ACHN (cell line): ENCODE data around the gene ATP1B3.
"Not testable (repeated sequence)": the region's sequence is repeated elsewhere in the genome, so short reads cannot be mapped to it uniquely, and the experiment has no call there.

ENCODE experiments used
- DNase-seq: peaks from one replicate; pipeline ENCODE4 v3.0.0-alpha.2; 2015
- in situ Hi-C: cut with HindIII; loops from 2 replicates; pipeline ENCODE4 v1.10.0; 2017; ENCODE audit warnings: low sequenced_read_pairs, low pct_ligation_motif_present, low pct_unique_long_range_greater_than_20kb

Gene ATP1B3

DNA sequence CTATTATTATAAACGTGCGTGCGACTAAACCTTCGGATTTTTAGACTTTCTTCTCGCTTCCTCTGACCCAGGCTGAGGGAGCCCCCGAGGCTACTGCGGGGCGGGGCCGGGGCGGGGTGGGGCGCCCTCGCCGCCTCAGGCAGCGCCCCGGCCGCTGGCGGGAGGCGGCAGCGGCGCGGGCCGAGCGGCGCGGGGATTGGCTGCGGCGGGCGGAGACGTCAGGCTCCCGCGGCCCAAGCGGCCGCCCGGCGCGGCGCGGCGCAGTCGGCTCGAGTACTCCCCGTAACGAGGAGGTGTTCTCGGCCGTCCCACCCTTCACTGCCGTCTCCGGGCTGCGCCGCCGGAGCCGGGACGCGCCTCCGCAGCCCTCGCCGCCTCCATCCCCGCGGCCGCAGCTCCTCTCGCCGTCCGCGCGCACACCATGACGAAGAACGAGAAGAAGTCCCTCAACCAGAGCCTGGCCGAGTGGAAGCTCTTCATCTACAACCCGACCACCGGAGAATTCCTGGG lies at the start of gene ATP1B3:
Gene ATP1B3 (plus strand): TSS at position 263 of the 510 bp plus-strand sequence. CDS start 159 bp downstream, at position 422.
- peak; percentile 82 for DNase-seq
- in situ Hi-C loops: no loop called here

DNA sequence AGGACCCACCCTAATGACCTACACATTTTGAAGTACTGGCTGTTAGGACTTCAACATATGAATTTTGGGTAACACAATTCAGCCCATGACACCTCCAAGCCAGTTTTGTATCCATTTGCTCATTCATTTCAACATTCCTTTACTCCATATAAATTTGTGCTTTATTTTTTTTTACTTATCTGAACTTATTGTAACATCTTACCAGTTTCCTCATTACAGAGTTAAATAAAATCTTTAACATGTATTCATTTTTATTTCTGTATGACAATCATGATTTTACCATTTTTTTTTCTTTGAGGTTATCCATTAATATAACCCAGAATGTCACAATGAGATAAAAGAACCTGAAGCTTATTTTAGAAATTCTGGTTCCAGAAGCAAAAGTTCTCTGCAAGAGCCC lies 48.0 kb upstream of the ATP1B3 start:
- in situ Hi-C loops: no loop called here
- no peak for DNase-seq

DNA sequence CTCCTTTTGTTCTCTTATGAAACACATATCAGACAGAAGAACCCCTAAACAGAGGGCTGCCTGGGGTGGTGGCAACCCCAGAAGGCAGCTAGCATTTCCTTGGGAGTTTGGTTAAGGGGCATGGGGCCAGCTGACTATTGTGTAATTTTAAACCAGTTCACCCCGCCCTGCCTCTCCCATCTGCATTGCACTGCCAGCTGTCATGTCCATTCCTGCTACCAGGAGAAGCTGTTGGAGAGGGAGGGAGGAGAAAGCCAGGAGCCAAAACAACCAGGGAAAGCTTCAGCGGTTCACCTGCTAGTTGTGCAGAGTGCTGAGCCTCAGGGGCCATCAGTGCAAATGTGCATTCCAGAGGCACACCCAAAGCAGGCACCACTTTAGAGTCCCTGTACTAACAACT lies 47.6 kb upstream of the ATP1B3 start:
- in situ Hi-C loops: no loop called here
- DNase-seq: no peak

DNA sequence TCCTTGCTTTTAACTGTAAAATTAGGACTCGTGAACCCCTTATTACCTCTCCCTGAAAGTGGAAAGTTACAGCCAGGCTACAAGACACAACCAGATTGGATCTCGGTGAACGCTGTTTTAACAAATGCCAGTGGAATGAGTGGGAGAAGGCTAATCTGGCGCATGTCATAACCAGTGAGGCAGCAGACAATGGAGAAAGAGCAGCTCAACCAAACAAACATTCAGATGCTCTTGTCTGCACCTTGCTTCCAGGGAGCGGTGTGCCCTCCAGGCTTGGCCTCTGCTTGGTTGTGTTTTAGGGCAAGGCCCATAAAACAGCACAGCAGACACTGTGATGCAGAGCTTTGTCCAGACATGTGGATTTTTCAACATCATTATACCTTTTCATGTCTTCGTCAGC lies 45.9 kb upstream of the ATP1B3 start:
- in situ Hi-C loops: no loop called here
- DNase-seq: no peak

DNA sequence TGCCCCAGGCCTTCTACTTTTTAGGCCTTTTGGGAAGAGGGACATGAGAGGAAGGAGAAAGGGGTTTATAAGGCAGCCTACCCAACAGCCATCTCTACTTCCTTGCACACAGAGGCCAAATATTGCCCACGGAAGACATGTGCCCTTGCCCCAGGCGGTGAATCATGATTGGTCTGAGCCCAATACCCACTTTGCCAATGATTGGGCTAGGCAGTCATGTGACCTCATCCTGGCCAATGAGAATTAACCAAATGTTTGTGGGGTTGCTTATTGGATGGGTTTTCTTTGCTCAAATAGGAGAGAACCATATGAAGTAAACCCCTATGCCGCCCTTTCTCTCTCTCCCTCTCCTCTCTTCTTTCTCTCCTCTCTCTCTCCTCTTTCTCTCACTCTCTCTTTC lies 42.2 kb upstream of the ATP1B3 start:
- in situ Hi-C loops: no loop called here
- DNase-seq: no peak

DNA sequence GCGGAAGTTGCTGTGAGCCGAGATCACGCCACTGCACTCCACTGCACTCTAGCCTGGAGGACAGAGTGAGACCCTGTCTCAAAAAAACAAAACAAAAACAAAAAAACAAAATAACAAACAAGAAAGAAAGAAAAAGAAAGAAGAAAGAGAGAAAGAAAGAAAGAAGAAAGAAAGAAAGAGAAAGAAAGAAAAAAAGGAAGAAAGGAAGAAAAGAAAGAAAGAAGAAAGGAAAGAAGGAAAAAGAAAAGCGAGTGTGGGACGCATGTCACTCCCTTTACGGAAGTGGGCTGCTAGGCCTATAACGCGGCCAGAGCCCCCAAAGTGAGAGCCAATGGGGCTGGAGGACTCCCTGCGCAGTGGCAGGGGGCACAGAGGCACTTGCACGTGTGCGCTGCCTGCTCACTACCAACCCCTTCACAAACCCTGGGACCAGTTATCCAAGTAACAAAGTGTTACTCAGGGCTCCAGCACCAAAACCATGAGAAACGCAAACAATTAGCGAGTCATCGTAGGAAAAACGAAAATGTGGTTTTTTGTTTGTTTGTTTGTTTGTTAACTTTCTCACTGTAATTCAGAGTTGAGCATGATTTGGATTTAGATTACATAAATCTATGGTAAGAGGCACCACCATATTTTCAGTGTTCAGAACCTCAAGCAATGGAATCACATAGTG lies 40.8 kb upstream of the ATP1B3 start:
- in situ Hi-C loops: no loop called here
- DNase-seq: no peak

DNA sequence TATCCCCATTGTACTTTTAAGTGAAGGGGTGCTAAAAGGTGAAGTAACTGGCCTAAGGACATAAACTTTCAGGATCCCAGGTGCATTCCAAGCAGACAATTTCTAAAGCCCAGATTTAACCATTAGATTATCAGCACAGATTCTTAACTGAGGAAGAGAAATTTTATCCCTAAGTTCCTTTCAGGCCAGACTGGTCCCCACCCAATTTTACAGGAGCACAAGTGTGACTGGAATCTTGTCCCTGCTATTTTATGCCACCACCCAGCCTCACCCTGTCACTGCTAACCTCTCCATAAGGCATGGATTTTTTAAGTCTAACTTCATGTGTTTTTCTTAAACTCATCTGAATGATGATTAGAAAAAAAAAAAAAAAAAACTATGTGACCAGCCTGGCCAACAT lies 37.1 kb upstream of the ATP1B3 start:
- no peak for DNase-seq
- in situ Hi-C loops: no loop called here

DNA sequence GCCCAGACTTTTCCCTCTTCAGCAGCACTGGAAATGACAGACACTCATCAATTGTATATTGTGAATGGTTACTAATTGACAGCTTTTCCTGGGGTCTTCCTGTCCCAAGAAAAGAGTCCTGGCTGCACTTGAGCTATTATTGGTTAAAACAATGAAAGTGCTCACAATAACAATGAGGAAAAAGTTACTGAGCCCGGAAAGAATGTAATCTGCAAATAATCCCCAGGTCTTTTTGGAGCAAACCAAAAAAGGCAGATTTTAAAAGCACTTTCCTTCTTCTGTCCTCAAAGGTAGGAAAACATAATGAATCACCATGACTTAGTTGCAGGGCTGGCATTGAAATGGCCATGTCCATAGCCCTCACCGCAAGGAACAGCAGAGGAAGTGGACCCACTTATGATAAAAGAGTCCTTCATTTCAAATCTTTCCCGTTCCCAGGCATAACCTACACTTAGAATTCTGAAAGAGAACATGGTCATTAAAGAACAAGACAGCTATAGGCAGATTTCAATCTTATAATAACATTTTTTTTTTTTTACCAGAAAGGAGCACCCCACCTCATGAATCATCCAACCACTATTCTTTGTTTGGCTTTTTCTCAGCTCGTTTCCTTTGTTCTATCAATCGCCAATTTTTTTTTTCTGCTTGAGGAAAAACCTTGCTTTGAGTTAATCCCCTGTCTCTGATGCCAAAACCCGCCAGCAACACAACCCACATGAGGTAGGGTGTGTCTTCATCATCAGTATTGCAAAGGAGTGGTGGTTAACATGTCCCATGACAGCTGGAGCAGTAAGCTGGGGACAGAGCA lies 35.5 kb upstream of the ATP1B3 start:
- no peak for DNase-seq
- in situ Hi-C loops: no loop called here

DNA sequence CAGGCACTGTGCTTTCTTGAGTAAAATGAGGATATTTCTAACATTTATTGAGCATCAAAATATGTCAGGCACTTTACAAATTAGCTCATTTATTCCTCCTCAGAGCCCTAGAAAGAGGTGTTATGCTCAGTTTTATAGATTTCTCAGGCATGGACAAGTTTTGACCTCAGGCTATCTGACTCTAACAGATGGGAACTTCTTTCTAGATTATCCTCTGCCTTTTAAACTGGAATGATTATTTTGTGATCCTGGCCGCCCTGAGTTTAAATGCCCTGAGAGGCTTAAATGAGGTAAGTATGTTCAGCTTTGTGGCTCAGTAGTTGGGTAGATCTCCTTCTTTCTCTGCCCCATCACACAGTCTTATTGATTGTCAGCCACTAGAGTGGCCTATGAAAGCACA lies 32.3 kb upstream of the ATP1B3 start:
- DNase-seq: no peak
- in situ Hi-C loops: no loop called here

DNA sequence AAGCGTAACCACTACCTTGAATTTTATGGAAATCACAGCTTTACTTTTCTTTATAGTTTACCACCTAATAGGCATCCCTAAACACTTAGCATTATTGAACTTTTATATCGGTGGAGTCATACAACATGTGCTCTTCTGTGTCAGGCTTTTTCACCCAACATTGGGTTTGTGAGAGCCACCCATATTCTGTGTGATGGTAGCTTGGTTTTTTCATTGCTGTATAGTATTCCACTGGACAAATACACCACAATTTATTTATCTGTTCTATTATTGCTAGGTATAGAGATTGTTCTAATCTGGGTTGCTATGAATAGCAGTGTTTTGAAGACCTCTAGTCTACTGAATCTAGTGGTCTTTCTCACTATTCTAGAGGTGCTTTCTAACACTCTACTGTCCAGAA lies 31.6 kb upstream of the ATP1B3 start:
- DNase-seq: no peak
- in situ Hi-C loops: no loop called here

DNA sequence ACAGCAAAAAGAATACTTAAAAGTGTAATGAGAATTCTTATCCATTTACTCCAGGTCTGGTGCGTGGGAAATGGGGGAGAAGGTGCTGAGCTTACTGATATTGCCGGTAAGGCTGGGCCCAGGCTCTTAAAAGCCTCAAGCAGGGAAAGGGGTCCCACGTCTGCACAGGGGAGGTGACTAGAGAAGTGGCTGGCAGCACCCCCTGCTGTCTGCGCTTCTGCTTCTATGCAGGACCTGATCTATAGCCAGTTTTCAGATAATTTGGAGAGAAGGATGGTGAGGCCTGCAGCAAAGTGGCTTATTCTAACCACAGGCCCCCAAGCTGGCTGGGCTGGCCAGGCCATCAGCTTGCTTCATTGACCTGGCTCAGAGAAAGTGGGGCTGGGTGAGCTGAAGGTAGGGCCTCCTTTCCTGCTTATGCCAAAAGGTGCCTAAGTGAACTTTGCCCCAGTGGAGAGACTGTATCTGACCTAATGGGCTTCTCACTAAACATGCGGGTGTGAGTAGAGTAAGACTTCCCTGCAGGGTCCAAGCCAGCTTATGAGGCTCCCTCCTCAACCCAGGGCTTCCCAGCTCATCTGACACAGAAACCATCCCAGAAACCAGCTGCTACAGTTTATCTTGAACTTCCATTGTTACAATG lies 30.9 kb upstream of the ATP1B3 start:
- in situ Hi-C loops: no loop called here

DNA sequence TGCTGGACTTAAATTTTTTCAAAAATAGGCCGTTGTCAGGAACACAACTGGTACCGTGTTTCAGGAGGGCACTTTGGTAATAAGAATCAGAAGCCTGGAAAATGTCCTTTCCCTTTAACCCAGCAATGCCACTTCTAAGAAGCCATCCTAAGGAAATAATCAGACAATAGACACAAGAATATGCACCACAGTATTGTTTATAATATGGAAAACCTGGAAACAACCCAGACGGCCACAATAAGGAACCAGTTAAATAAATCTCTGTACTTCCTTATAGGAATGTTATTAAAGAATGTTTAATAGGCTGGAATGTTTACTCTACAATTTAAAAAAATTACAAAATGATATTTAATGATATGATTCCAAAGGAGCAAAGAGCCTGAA lies 30.4 kb upstream of the ATP1B3 start:
- in situ Hi-C loops: no loop called here
- DNase-seq: no peak

More for the DNA sequence above, 30.9 kb upstream of the ATP1B3 start:
- no peak for DNase-seq

DNA sequence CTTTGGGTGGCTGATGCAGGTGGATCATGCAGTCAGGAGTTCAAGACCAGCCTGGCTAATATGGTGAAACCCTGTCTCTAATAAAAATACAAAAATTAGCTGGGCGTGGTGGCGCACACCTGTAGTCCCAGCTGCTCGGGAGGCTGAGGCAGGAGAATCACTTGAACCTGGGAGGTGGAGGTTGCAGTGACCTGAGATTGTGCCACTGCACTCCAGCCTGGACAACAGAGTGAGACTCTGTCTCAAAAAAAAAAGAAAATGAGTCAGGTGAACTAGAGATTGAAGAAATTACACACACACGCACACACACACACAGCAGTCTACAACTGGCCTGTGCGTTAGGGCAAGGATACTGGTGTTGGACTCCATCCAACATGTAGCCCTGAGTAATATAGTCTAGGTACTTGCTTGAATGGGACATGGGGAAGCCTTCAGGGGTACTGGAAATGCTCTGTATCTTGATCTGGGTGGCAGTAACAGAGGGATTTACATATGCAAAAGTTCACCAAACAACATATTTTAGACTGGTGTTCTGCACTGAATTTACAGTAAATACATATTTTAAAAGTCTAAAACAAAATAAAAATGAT lies 28.2 kb upstream of the ATP1B3 start:
- DNase-seq, in situ Hi-C loops: not testable (repeated sequence)

DNA sequence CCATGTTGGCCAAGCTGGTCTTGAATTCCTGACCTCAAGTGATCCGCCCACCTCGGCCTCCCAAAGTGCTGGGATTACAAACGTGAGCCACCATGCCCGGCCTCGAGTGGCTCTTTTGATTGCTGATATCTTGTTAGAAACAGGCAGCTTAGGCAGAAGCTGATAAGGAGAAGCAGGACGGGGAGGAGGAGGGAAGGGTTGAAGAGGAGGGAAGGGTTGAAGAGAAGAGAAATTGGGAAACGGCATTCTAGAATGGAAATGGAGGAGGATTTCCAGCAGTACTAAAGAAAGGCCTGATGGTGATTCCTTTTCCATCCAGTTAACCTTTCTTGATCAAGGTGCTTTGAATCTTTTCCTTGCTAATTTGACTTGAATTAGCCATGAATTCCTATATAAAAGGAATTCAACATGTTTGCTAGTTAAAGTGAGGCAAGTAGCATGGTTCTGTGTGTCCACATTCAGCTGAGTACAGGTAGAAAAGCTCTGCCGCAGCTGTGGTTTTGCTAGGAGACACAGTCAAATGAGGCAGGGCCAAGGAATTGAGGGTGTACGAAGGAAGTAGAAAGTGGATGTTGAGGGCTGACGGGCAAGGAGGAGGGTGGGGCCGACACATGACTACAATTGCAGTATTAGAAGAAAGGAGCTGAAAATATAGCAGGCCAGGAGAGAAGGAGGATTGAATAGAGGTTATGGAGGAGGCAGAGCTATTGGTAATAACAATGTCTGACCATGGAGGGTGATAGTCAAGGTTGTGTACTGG lies 27.2 kb upstream of the ATP1B3 start:
- in situ Hi-C loops: no loop called here
- no peak for DNase-seq

DNA sequence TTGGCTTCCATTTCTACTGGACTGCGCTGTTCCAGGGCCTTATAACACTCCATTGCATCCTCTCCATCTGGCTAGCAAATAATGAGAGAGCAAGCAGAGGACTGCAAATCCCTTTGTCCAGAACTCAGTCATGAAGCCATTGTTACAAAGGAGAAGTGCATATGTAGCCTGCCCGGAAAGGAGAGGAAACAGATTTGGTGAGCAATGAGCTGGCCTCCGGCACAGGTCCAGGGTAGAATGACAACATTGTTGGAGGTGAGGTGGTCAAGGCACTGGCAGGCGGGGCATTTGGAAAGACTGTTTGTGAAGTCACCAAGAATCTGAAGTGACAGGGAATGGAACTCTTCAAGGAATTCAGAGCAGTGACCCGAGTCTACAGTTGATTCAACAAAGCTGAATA lies 25.0 kb upstream of the ATP1B3 start:
- in situ Hi-C loops: no loop called here
- no peak for DNase-seq

DNA sequence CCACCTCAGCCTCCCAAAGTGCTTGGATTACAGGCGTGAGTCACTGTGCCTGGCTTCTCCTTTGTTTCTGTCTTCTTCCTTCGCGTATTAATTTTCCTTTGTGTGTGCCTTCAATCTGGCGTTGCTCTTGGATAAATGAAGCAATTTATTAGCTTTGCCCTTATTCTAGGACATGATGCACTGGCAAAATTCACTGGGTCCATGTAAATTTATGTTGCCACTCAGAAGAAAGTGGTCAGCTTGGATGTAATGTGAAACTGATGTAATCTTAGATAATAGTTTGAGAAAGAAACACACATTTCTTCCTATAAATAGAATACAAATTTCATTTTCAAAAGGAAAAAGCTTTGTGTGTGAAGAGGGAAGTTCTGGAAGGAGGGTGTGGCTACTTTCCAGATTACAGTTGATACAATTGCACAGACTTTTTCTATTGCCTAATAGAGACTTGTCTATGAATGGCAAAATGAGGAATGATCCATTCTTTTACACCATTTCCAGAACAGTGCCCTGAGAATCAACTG lies 23.3 kb upstream of the ATP1B3 start:
- no peak for DNase-seq
- in situ Hi-C loops: no loop called here

DNA sequence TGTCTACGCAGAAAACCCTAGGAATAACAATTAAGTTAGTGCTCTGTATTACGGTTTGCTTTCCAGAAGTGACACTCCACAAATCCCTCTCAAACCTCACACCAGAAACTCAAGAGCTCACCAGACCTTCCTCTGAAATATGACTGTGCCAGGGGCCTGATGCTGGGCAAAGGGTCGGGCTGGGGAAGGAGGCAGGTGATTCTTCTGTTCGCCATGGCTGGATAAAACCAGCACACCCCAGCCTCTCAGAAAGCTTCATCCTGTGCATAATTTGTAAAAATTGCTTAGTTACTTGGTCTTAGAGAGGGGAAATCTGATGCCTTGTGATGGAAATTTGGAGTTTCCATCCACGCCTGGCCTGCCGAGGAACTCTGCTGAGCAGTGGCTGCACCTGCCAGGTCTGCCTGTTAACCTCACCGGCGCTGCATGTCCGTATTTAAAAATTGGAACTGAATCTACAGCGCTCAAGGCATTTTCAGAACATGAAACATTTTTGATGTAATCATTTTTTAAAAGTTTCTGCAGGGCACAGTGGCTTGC lies 22.7 kb upstream of the ATP1B3 start:
- in situ Hi-C loops: no loop called here
- no peak for DNase-seq

DNA sequence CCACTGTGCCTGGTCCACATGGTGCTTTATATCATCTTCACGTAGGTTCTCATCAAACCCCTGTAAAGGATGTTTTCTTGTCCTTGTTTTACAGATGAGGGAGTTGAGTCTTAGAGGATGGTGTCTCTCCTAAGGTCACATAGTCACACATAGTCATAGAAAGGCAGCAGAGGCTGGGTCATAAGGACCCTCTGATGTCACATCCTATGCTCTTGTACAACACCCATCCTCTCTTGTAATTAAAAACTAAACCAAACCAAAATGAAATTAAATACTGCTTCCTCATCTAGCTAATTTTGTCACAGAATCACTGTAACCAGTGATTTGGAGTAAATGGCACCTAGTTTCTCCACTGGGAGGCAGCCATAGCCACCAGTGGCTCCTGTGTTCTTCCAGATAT lies 21.8 kb upstream of the ATP1B3 start:
- in situ Hi-C loops: no loop called here
- DNase-seq: no peak
